Erythroblast (primary cell): ENCODE measurements around the gene KLHL2.

Experiments used
- GATA1 ChIP-seq: IDR thresholded peaks from 2 replicates; pipeline ENCODE4 v1.6.1; 2011; ENCODE audit warnings: low read depth, mild to moderate bottlenecking, control low read depth, low read length, moderate library complexity
- POLR2A ChIP-seq: IDR thresholded peaks from 2 replicates; pipeline ENCODE4 v1.6.1; 2011; ENCODE audit warnings: mild to moderate bottlenecking, low read length

GRCh38 chr4:165351359-165352130, 144.2 kb downstream of the KLHL2 start:
- TF ChIP-seq GATA1 (no peak), POLR2A (no peak)
